Fibroblast of lung (primary cell): ENCODE data around the gene CRELD1. TPM values are rescaled to one million over a fixed set of nuclear protein-coding genes. Genes with fewer than 3 reads are reported as not detected.
A peak's percentile ranks its signal among the peaks of the same experiment; 100 is the strongest.

Experiments used
- DNase-seq, 2 donors: peaks; one replicate each; pipeline versions ENCODE4 v3.0.0 to v3.0.0-alpha.2; 2010; ENCODE audit warnings: low read depth in 2 of 2
- H2AFZ ChIP-seq: 2 replicates; pipeline ENCODE4 v1.5.1; 2012; ENCODE audit warnings: low read length, control low read depth, inconsistent platforms
- H3K27ac ChIP-seq: 2 replicates; pipeline ENCODE4 v1.5.1; 2011; ENCODE audit warnings: low read length, control low read depth; ENCODE audit not compliant: insufficient read depth
- H3K27me3 ChIP-seq: 2 replicates; pipeline ENCODE4 v1.5.1; 2011; ENCODE audit warnings: mild to moderate bottlenecking, low read length; ENCODE audit not compliant: control insufficient read depth, insufficient read depth
- H3K36me3 ChIP-seq: 2 replicates; pipeline ENCODE4 v1.5.1; 2011; ENCODE audit warnings: low read length; ENCODE audit not compliant: control insufficient read depth, insufficient read depth
- H3K4me1 ChIP-seq: 2 replicates; pipeline ENCODE4 v1.5.1; 2011; ENCODE audit warnings: low read length; ENCODE audit not compliant: control insufficient read depth, insufficient read depth; ENCODE audit errors: extremely low read depth
- H3K4me2 ChIP-seq: 2 replicates; pipeline ENCODE4 v1.5.1; 2011; ENCODE audit warnings: low read length, control low read depth; ENCODE audit not compliant: insufficient read depth; ENCODE audit errors: extremely low read depth
- H3K4me3 ChIP-seq, 4 experiments: fragments of 200-600 bp in 1 of 4; sonication (generic) in 1 of 4; replicated peaks in 1 of 4; 2 replicates each; pipeline ENCODE4 v1.5.1; 2011 to 2016; ENCODE audit warnings: low read length in 4 of 4, low read depth in 3 of 4, mild to moderate bottlenecking in 3 of 4, control low read depth in 2 of 4, inconsistent platforms in 1 of 4, mixed read lengths in 1 of 4; ENCODE audit not compliant: insufficient read depth in 1 of 4; ENCODE audit errors: control extremely low read depth in 1 of 4
- H3K79me2 ChIP-seq: 2 replicates; pipeline ENCODE4 v1.5.1; 2012; ENCODE audit warnings: mild to moderate bottlenecking, low read length, inconsistent platforms; ENCODE audit not compliant: control insufficient read depth, insufficient read depth
- H3K9ac ChIP-seq: 2 replicates; pipeline ENCODE4 v1.5.1; 2011; ENCODE audit warnings: mild to moderate bottlenecking, low read length, control low read depth; ENCODE audit not compliant: insufficient read depth
- H3K9me3 ChIP-seq: 2 replicates; pipeline ENCODE4 v1.5.1; 2012; ENCODE audit warnings: low read depth, low read length; ENCODE audit not compliant: control insufficient read depth, insufficient read depth
- H4K20me1 ChIP-seq: 2 replicates; pipeline ENCODE4 v1.5.1; 2011; ENCODE audit warnings: low read length; ENCODE audit not compliant: control insufficient read depth, insufficient read depth; ENCODE audit errors: extremely low read depth
- CTCF ChIP-seq, 2 donors: IDR thresholded peaks in 1 of 2; conservative IDR thresholded peaks in 1 of 2; 1 replicate in 1 of 2; 2 replicates in 1 of 2; pipeline ENCODE4 v1.5.1; 2011 to 2012; ENCODE audit warnings: low read length in 2 of 2, control low read depth in 1 of 2, inconsistent platforms in 1 of 2, low read depth in 1 of 2, mild to moderate bottlenecking in 1 of 2
- EZH2 ChIP-seq: IDR thresholded peaks from 2 replicates; pipeline ENCODE4 v1.5.1; 2012; ENCODE audit warnings: low read length, control low read depth, mild to moderate bottlenecking; ENCODE audit errors: missing control alignments
- polyA plus RNA-seq, 2 donors: library from polyadenylated mRNA; depleted of rRNA in 1 of 2; stranded (reverse) in 1 of 2; unstranded in 1 of 2; fragments of >200 nt; gene quantifications; 2 replicates each; pipeline ENCODE4 v1.2.1, GENCODE V29; 2011 to 2012; ENCODE audit warnings: missing spikeins in 1 of 2
- total RNA-seq: library from RNA; depleted of rRNA; stranded (reverse); fragments of >200 nt; gene quantifications from 2 replicates; pipeline ENCODE4 v1.2.1, GENCODE V29; 2014

The CRELD1 gene
- total and polyA plus RNA-seq, 2 donors (not counting 1 experiment from before 2014, with no cell fraction given), result 23.8 to 50.2 TPM

- Histone ChIP-seq H3K4me1 (peaks cover 13% of the 10 kb centered on the region), H3K36me3 (peaks cover 3% of the 10 kb centered on the region), H2AFZ (peak overlapping the region; percentile 55), H3K4me2 (peak overlapping the region; percentile 85), H4K20me1 (no peaks in the 10 kb centered on the region), H3K79me2 (peaks cover 4% of the 10 kb centered on the region), H3K9ac (peak overlapping the region; percentile 30), H3K9me3 (no peaks in the 10 kb centered on the region), H3K27me3 (no peaks in the 10 kb centered on the region), H3K4me3 (peak overlapping the region; percentile 33 to 59 (median 44)), H3K27ac (peak overlapping the region; percentile 96)
- peak; percentile 26 to 43 for DNase-seq
- TF ChIP-seq CTCF (conservative IDR thresholded peaks at IDR 0.05 in 1 of 2, IDR thresholded peaks at IDR 0.05 in 1 of 2; ENCODE audit: low read depth in 1 of 2, low read length in 2 of 2), result no peak
- no peak for TF ChIP-seq EZH2
These were observed 17.3 kb upstream of the CRELD1 start for GRCh38 chr3:9916346-9916733.

GRCh38 chr3:9916734-9917680 is 16.6 kb upstream of the CRELD1 start, which contains the start of gene IL17RC:
IL17RC (plus strand) TSS chr3:9917098; CDS start chr3:9917316, 218 bp downstream.
- peak within 1 kb of the TSS; percentile 99 for H3K4me2 ChIP-seq
- peak within 1 kb of the TSS; percentile 55 for H2AFZ ChIP-seq
- peak within 1 kb of the TSS; percentile 59 to 68 (median 64) for H3K4me3 ChIP-seq
- H3K4me1 ChIP-seq, result peaks cover 13% of the 10 kb centered on the region
- H3K9me3 ChIP-seq, result no peaks in the 10 kb centered on the region
- H3K36me3 ChIP-seq, result peaks cover 3% of the 10 kb centered on the region
- H4K20me1 ChIP-seq, result no peaks in the 10 kb centered on the region
- H3K27me3 ChIP-seq, result no peaks in the 10 kb centered on the region
- peak; percentile 82 to 86 for DNase-seq
- no peak for TF ChIP-seq EZH2
- TF ChIP-seq CTCF (conservative IDR thresholded peaks at IDR 0.05 in 1 of 2, IDR thresholded peaks at IDR 0.05 in 1 of 2; ENCODE audit: low read depth in 1 of 2, low read length in 2 of 2), result no peak
- peaks cover 4% of the 10 kb centered on the region for H3K79me2 ChIP-seq
- peak within 1 kb of the TSS; percentile 96 for H3K27ac ChIP-seq
- H3K9ac ChIP-seq, result peak within 1 kb of the TSS; percentile 69

- H3K4me1 ChIP-seq, result peaks cover 13% of the 10 kb centered on the region
- H3K4me2 ChIP-seq, result peak overlapping the region; percentile 99
- DNase-seq, result no peak
- H3K9me3 ChIP-seq, result no peaks in the 10 kb centered on the region
- H3K27ac ChIP-seq, result peak overlapping the region; percentile 80
- H2AFZ ChIP-seq, result no peak overlapping the region
- no peaks in the 10 kb centered on the region for H3K27me3 ChIP-seq
- no peak overlapping the region for H3K9ac ChIP-seq
- TF ChIP-seq CTCF (conservative IDR thresholded peaks at IDR 0.05 in 1 of 2, IDR thresholded peaks at IDR 0.05 in 1 of 2; ENCODE audit: low read depth in 1 of 2, low read length in 2 of 2) (no peak), EZH2 (no peak)
- no peaks in the 10 kb centered on the region for H4K20me1 ChIP-seq
- H3K79me2 ChIP-seq, result peaks cover 4% of the 10 kb centered on the region
- H3K36me3 ChIP-seq, result peaks cover 3% of the 10 kb centered on the region
- H3K4me3 ChIP-seq, result peak overlapping the region; percentile 59 to 68 (median 64)
These were observed 15.8 kb upstream of the CRELD1 start for GRCh38 chr3:9917820-9918219.
